ENCODE data around the gene TMEM255A.

TMEM255A gene

DNA sequence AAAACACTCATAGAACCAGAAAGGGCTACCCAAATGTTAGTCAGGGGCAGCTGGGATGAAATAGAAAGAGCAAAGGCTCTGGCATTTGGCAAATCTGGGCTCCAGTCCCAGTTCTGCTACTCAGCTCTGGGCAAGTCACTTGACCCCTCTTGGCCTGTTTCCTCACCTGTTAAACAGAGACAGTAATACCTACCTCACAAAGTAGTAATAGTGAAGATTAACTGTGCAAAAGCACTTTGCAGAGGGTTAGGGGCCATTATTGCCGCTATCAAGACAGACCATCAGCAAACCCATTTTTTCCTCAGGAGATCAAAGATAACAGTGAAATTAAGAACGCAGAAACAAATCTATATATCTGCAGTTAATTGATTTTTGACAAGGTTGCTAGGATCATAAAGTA, 40.0 kb downstream of the TMEM255A start:
- no peak overlapping the region for H3K4me3 ChIP-seq (replicated peaks; ENCODE audit: low read depth, low read length)
- TF ChIP-seq, protein P1, sequence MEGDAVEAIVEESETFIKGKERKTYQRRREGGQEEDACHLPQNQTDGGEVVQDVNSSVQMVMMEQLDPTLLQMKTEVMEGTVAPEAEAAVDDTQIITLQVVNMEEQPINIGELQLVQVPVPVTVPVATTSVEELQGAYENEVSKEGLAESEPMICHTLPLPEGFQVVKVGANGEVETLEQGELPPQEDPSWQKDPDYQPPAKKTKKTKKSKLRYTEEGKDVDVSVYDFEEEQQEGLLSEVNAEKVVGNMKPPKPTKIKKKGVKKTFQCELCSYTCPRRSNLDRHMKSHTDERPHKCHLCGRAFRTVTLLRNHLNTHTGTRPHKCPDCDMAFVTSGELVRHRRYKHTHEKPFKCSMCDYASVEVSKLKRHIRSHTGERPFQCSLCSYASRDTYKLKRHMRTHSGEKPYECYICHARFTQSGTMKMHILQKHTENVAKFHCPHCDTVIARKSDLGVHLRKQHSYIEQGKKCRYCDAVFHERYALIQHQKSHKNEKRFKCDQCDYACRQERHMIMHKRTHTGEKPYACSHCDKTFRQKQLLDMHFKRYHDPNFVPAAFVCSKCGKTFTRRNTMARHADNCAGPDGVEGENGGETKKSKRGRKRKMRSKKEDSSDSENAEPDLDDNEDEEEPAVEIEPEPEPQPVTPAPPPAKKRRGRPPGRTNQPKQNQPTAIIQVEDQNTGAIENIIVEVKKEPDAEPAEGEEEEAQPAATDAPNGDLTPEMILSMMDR (IDR thresholded peaks at IDR 0.05; ENCODE audit: low read length, missing control alignments): no peak
- DNase-seq (ENCODE audit: low read depth): no peak

DNA sequence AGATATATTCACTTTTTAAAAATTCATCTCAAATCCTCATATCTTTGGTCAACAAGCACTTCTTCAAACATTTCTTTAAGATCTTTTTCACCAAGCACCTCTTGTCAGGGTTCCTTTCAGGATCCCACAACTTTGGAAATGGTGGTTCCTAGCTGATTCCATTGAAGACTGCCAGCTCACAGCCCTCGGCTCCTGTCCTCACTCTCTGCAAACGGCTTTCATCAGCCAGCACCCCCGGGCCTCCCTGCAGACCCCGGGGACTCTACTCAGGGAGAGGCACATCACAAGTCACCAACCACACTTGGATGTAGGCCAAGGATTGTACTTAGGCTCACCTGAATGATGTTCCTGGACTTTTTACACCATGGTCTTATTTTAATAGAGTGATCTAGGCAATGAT, 40.7 kb downstream of the TMEM255A start:
- DNase-seq (ENCODE audit: low read depth): no peak
- TF ChIP-seq, protein P1 (IDR thresholded peaks at IDR 0.05; ENCODE audit: low read length, missing control alignments): no peak
- H3K4me3 ChIP-seq (replicated peaks; ENCODE audit: low read depth, low read length): no peak overlapping the region

DNA sequence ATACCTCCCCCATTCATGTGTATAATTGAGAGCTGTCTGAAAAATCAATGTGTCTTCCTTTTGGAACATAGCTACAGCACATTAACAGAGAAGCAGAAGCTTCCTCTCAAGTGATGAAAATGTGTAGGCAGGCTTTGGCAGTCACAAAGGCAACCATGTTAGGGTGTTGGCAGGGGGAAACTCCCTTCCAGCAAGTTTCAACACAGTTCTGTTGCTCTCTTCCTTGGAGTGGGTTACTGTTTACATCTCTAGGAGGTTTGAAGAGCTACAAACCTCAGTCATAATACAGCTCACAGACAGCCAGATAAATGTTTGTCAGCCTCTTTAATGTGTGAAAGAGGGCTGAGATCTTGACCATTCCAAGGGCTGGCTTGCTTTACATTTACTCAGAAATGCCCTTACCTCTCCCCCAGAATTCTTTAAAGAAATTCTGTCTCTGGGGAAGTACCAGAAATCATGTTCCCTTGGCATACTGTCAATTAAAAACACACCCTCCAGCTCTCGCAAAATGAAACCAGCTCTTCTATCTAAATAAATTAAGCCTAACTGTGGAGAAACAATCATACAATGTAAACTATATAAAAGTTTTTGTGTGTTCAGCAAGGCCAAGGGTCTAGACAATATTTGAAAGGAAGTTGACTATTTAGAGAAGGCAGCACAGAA, 41.8 kb downstream of the TMEM255A start:
- TF ChIP-seq, protein P1 (IDR thresholded peaks at IDR 0.05; ENCODE audit: low read length, missing control alignments): no peak
- DNase-seq (ENCODE audit: low read depth): peak; percentile 13
- H3K4me3 ChIP-seq (replicated peaks; ENCODE audit: low read depth, low read length): no peak overlapping the region

DNA sequence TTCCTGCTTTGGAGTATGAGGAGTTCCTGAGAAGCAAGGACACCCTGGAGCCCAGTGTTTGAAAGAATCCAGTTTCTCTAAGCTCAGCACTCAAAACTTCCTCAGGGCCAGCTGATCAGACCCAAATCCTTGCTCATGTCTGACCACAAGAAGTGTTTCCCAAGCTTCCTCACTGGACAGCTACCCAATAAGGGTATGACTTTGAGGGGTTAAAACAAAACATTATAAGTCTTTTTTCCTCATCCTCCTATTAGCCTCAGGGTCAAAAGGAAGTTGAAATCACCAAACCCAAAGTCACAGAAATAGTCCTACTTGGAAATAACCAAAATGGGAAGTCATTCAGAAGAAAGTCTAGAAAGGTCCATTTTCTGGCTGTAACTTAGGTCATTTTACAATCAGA, 46.9 kb downstream of the TMEM255A start:
- no peak overlapping the region for H3K4me3 ChIP-seq (replicated peaks; ENCODE audit: low read depth, low read length)
- TF ChIP-seq, protein P1 (IDR thresholded peaks at IDR 0.05; ENCODE audit: low read length, missing control alignments): no peak
- no peak for DNase-seq (ENCODE audit: low read depth)

DNA sequence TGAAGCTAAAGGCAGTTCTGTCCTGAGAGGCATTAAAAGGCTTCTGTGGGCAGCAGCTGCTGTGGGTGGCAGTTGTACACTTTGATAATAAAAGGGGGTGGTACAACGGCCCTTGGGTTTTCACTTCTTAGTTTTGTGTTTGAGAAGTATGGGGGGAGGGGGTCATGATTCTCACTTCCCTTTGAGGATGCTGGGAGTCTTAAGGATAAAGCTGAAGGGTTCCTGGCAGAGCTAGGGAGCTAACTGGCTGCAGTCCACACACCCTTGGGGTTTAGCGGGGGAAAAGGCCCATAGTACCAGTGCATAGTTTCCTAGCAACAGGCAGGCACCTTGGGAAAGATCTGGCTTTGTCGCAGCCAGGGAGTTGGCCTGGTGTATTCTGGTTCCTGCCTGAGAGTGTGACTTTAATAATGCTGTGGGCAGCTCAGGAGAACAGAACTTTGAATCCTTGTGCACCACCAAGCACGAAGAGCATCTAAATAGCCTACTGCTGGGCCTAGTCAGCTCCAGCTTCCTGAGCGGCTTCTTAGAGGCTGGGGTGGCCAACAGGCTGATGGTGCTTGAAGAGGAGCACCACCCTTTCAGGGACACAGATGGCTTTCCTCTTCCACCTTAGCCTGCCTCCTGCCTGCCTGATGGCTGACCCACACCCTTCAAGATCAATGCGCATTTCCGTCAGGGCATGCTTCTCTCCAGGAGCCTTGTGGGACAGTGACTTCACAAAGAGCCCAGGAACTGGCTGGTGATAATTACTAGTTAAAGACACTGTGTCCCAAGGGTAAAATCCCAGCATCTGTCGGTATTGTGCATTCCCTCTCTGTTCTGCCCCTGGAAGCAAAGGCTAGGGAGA, 48.2 kb downstream of the TMEM255A start:
- no peak for DNase-seq (ENCODE audit: low read depth)
- H3K4me3 ChIP-seq (replicated peaks; ENCODE audit: low read depth, low read length): no peak overlapping the region
- TF ChIP-seq, protein P1 (IDR thresholded peaks at IDR 0.05; ENCODE audit: low read length, missing control alignments): no peak

DNA sequence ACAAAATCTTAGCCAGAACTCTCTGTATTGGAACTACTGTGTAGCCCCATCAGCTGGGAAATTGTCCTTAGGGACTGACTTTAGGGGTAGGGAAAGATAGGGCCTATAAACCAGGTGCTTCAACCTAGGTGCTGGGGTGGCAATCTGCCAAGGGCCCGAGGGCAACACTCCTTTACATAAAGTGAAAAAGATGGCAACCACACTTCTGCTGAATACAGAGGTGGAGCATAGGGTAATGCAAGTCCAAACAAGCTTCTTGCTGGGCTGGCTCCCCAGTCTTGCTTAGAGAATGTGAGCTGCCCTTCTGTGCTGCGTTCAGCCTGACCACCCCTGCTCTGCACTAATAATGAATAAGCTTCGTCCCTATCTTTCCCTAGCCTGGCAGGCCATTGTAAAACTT, 50.9 kb downstream of the TMEM255A start:
- H3K4me3 ChIP-seq (replicated peaks; ENCODE audit: low read depth, low read length): no peak overlapping the region
- DNase-seq (ENCODE audit: low read depth): no peak
- TF ChIP-seq, protein P1 (IDR thresholded peaks at IDR 0.05; ENCODE audit: low read length, missing control alignments): no peak

Data from fibroblast of pulmonary artery (primary cell).